ENCODE measurements around the gene KRTAP4-8. TPM values are rescaled to one million over a fixed set of nuclear protein-coding genes. Genes with fewer than 3 reads are reported as not detected.
"Not testable (repeated sequence)": the region's sequence is repeated elsewhere in the genome, so short reads cannot be mapped to it uniquely, and the experiment has no call there.

Gene KRTAP4-8
- total RNA-seq, 1 experiment from 2014 or later = not detected

GRCh38 chr17:41065016-41065689 lies 32.8 kb downstream of the KRTAP4-8 start:
- not testable (repeated sequence) for DNase-seq (ENCODE audit: low read depth)

DNA sequence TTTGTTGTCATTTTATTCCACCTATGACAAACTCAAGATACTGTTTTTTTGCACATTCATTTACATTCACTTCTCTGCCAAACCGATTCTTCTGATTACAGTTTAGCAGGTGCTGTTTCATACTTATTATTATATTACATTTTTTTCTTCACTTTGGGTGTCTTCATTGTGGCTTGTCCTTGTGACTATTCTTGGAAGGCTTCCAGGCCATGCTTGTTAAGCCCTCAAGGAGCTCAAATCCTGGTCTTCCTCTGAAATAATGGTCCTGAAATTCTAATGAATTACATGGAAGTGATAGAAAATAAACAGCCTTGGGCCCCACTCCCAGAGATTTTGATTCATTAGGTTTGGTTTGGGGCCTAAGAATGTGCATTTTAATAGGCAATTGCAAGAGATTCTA lies 33.6 kb downstream of the KRTAP4-8 start:
- DNase-seq (ENCODE audit: low read depth) = no peak

- no peak for DNase-seq (ENCODE audit: low read depth)
These were observed 34.5 kb downstream of the KRTAP4-8 start for GRCh38 chr17:41063449-41063848.

DNA sequence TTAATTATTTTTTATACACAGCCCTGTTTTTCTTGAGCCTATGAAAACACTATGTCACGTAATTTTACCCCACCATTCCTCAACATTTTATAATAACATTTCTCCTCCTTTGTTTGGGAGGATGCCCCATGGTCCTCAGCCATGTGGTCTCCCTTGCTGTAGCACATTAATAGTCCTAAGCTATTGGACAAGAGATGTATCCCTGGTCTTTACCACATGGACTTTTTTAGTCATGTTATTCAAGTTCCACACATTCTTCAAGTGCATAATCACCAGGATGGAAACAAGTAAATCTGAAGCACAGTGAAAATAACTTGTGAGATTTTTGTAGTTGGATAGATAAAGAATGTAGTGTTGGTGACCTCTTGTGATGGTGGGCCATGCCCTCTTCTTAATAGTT lies 36.0 kb downstream of the KRTAP4-8 start:
- peak; percentile 47 for DNase-seq (ENCODE audit: low read depth)

GRCh38 chr17:41060052-41060604 lies 37.8 kb downstream of the KRTAP4-8 start, which contains the start of gene KRTAP2-3:
TSS of gene KRTAP2-3 (minus strand) at chr17:41060114. CDS start at chr17:41060050, 64 bp downstream.
- peak; percentile 92 for DNase-seq (ENCODE audit: low read depth)

GRCh38 chr17:41059276-41060051 lies 38.5 kb downstream of the KRTAP4-8 start:
- peak; percentile 62 for DNase-seq (ENCODE audit: low read depth)

GRCh38 chr17:41058741-41059140 lies 39.2 kb downstream of the KRTAP4-8 start:
- DNase-seq (ENCODE audit: low read depth) = no peak

- DNase-seq (ENCODE audit: low read depth) = no peak
These were observed 40.4 kb downstream of the KRTAP4-8 start for GRCh38 chr17:41057547-41057946.

DNA sequence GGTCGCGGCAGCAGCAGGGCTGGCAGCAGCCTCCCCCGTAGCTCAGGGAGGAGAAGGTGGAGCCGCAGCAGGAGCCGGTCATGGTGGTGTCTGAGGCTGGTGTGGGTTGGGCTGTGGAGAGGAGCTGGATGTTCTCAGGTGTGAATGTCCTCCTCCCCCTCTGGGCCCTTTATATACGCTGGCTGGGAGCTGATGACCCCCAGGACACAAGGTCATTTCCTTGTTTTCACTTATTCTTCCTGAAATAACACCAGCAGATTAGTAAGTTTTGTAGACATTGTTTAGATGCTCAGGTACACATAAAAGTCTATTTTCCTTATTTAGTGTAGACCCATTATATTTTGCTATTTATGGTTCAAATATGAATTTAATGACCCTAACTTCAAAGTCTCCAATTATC lies 42.8 kb downstream of the KRTAP4-8 start, which contains the start of gene KRTAP2-2:
KRTAP2-2 (minus strand) TSS at position 101 of the 400 bp plus-strand sequence; CDS start at position 82, 19 bp downstream.
- not testable (repeated sequence) for DNase-seq (ENCODE audit: low read depth)

DNA sequence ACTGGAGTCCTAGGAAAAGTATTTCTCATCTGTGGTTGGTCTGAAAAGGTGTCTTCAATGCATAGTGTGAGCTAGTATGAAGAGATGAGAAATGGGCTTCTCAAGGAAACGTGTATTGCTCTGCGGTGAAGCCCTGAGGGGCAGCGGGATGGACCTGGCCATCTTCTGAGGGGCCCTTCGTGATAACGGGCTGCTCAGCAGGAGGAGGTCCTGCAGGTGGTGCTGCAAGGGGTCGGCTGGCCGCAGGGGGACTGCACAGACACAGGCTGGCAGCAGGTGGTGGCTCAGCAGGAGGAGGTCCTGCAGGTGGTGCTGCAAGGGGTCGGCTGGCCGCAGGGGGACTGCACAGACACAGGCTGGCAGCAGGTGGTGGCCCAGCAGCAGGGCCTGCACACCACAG lies 43.4 kb downstream of the KRTAP4-8 start:
- not testable (repeated sequence) for DNase-seq (ENCODE audit: low read depth)

DNA sequence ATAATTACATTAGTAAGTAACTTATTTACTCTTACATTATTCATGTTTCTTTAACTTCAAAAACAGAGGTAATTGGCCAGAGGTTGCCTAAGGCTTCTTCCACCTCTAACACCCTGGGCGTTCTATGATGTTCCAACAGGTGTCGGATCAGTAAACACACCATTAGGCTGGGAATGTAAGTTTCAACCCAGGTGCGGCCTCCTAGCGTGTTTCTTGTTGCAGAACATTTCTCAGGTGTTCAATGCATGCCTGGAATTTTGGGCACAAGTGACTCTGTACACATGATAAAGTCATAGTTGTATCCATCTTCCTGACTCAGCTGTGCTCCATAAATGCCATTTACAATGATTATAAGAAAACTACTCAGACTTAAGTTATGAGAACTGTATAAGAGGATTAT lies 43.9 kb downstream of the KRTAP4-8 start:
- DNase-seq (ENCODE audit: low read depth) = no peak

DNA sequence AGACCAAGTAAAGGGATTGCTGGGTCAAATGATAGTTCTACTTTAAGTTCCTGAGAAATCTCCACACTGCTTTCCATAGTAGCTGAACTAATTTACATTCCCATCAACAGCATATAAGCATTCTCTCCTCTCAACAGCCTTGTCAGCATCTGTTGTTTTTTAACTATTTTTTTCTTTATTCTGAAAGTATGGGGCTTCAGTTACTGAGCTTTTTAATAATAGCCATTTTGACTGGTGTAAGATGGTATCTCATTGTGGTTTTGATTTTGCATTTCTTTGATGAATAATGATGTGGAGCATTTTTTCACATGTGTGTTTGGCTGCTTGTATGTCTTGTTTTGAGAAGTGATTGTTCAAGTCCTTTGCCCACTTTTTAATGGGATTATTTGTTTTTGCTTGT lies 45.4 kb downstream of the KRTAP4-8 start:
- DNase-seq (ENCODE audit: low read depth) = no peak

- peak; percentile 57 for DNase-seq (ENCODE audit: low read depth)
These were observed 48.8 kb downstream of the KRTAP4-8 start for GRCh38 chr17:41049110-41049509.

DNA sequence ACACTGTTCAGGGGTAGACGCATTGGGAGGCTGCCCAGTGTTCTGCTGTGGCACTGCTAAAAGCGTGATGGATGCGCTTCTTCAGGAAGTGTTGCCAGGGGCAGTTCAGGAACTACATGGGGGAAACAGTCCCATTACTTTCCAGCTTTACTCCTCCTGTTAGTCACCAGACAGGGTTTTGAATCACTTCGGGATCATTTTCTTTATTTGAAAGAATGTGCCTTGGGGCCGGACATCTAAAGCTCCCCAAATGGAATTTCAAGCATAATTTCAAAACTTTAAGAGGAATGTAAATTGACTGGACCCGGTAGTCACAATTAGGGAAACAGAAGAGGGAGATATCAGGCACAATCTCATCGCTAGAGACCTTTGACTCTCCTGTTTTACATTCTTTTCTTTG lies 49.5 kb downstream of the KRTAP4-8 start:
- peak; percentile 58 for DNase-seq (ENCODE audit: low read depth)

Other genes with a start within 250 kb of the KRTAP4-8 start
- not detected in 2 replicates for gene KRT12, start 230.9 kb downstream of the KRTAP4-8 start, total RNA-seq (2014; rRNA removed; shearing (Covaris generic))
- gene KRT20, start 212.9 kb downstream of the KRTAP4-8 start, total RNA-seq (2014; rRNA removed; shearing (Covaris generic)) = not detected in 2 replicates
- gene KRT23, start 160.5 kb downstream of the KRTAP4-8 start, total RNA-seq (2014; rRNA removed; shearing (Covaris generic)) = not detected in 2 replicates
- gene KRT39, start 131.2 kb downstream of the KRTAP4-8 start, total RNA-seq (2014; rRNA removed; shearing (Covaris generic)) = not detected in 2 replicates
- not detected in 2 replicates for gene KRT40, start 113.8 kb downstream of the KRTAP4-8 start, total RNA-seq (2014; rRNA removed; shearing (Covaris generic))
- gene KRTAP3-3, start 104.0 kb downstream of the KRTAP4-8 start, total RNA-seq (2014; rRNA removed; shearing (Covaris generic)) = not detected in 2 replicates
- gene KRTAP3-2, start 98.2 kb downstream of the KRTAP4-8 start, total RNA-seq (2014; rRNA removed; shearing (Covaris generic)) = not detected in 2 replicates
- gene KRTAP3-1, start 89.0 kb downstream of the KRTAP4-8 start, total RNA-seq (2014; rRNA removed; shearing (Covaris generic)) = not detected in 2 replicates
- not detected in 2 replicates for gene KRTAP1-5, start 70.9 kb downstream of the KRTAP4-8 start, total RNA-seq (2014; rRNA removed; shearing (Covaris generic))
- not detected in 2 replicates for gene KRTAP1-4, start 67.9 kb downstream of the KRTAP4-8 start, total RNA-seq (2014; rRNA removed; shearing (Covaris generic))
- gene KRTAP1-3, start 63.3 kb downstream of the KRTAP4-8 start, total RNA-seq (2014; rRNA removed; shearing (Covaris generic)) = not detected in 2 replicates
- gene KRTAP1-1, start 56.7 kb downstream of the KRTAP4-8 start, total RNA-seq (2014; rRNA removed; shearing (Covaris generic)) = 1.5 TPM in 1 of 2 replicates, not detected in the other
- not detected in 2 replicates for gene KRTAP2-1, start 50.8 kb downstream of the KRTAP4-8 start, total RNA-seq (2014; rRNA removed; shearing (Covaris generic))
- not detected in 2 replicates for gene KRTAP2-2, start 42.9 kb downstream of the KRTAP4-8 start, total RNA-seq (2014; rRNA removed; shearing (Covaris generic))
- gene KRTAP2-3, start 38.0 kb downstream of the KRTAP4-8 start, total RNA-seq (2014; rRNA removed; shearing (Covaris generic)) = not detected in 2 replicates
- not detected in 2 replicates for gene KRTAP2-4, start 32.3 kb downstream of the KRTAP4-8 start, total RNA-seq (2014; rRNA removed; shearing (Covaris generic))
- not detected in 2 replicates for gene KRTAP4-7, start 14.0 kb downstream of the KRTAP4-8 start, total RNA-seq (2014; rRNA removed; shearing (Covaris generic))
- not detected in 2 replicates for gene KRTAP4-16, start 4.1 kb upstream of the KRTAP4-8 start, total RNA-seq (2014; rRNA removed; shearing (Covaris generic))
- gene KRTAP4-9, start 7.2 kb upstream of the KRTAP4-8 start, total RNA-seq (2014; rRNA removed; shearing (Covaris generic)) = not detected in 2 replicates
- gene KRTAP4-11, start 20.2 kb upstream of the KRTAP4-8 start, total RNA-seq (2014; rRNA removed; shearing (Covaris generic)) = not detected in 2 replicates
- not detected in 2 replicates for gene KRTAP4-12, start 26.0 kb upstream of the KRTAP4-8 start, total RNA-seq (2014; rRNA removed; shearing (Covaris generic))
- not detected in 2 replicates for gene KRTAP4-6, start 42.4 kb upstream of the KRTAP4-8 start, total RNA-seq (2014; rRNA removed; shearing (Covaris generic))
- gene KRTAP4-5, start 51.7 kb upstream of the KRTAP4-8 start, total RNA-seq (2014; rRNA removed; shearing (Covaris generic)) = not detected in 2 replicates
- gene KRTAP4-4, start 62.6 kb upstream of the KRTAP4-8 start, total RNA-seq (2014; rRNA removed; shearing (Covaris generic)) = not detected in 2 replicates
- not detected in 2 replicates for gene KRTAP4-3, start 70.1 kb upstream of the KRTAP4-8 start, total RNA-seq (2014; rRNA removed; shearing (Covaris generic))
- gene KRTAP4-2, start 80.1 kb upstream of the KRTAP4-8 start, total RNA-seq (2014; rRNA removed; shearing (Covaris generic)) = not detected in 2 replicates
- not detected in 2 replicates for gene KRTAP4-1, start 86.8 kb upstream of the KRTAP4-8 start, total RNA-seq (2014; rRNA removed; shearing (Covaris generic))
- not detected in 2 replicates for gene KRTAP9-1, start 91.7 kb upstream of the KRTAP4-8 start, total RNA-seq (2014; rRNA removed; shearing (Covaris generic))
- gene KRTAP9-2, start 128.5 kb upstream of the KRTAP4-8 start, total RNA-seq (2014; rRNA removed; shearing (Covaris generic)) = not detected in 2 replicates
- gene KRTAP9-3, start 134.3 kb upstream of the KRTAP4-8 start, total RNA-seq (2014; rRNA removed; shearing (Covaris generic)) = not detected in 2 replicates
- gene KRTAP9-8, start 139.9 kb upstream of the KRTAP4-8 start, total RNA-seq (2014; rRNA removed; shearing (Covaris generic)) = not detected in 2 replicates
- not detected in 2 replicates for gene KRTAP9-4, start 151.5 kb upstream of the KRTAP4-8 start, total RNA-seq (2014; rRNA removed; shearing (Covaris generic))
- gene KRTAP9-9, start 157.2 kb upstream of the KRTAP4-8 start, total RNA-seq (2014; rRNA removed; shearing (Covaris generic)) = not detected in 2 replicates
- gene KRTAP9-6, start 167.2 kb upstream of the KRTAP4-8 start, total RNA-seq (2014; rRNA removed; shearing (Covaris generic)) = not detected in 2 replicates
- gene KRTAP9-7, start 177.6 kb upstream of the KRTAP4-8 start, total RNA-seq (2014; rRNA removed; shearing (Covaris generic)) = not detected in 2 replicates
- gene KRTAP29-1, start 204.7 kb upstream of the KRTAP4-8 start, total RNA-seq (2014; rRNA removed; shearing (Covaris generic)) = not detected in 2 replicates
- gene KRTAP16-1, start 211.2 kb upstream of the KRTAP4-8 start, total RNA-seq (2014; rRNA removed; shearing (Covaris generic)) = not detected in 2 replicates
- not detected in 2 replicates for gene KRTAP17-1, start 217.6 kb upstream of the KRTAP4-8 start, total RNA-seq (2014; rRNA removed; shearing (Covaris generic))

All from Daoy (cell line).